Osteocyte (in vitro differentiated cells): ENCODE measurements around the gene ATP13A2. TPM values are rescaled to one million over a fixed set of nuclear protein-coding genes. Genes with fewer than 3 reads are reported as not detected.
A peak's percentile ranks its signal among the peaks of the same experiment; 100 is the strongest.

Experiments
- DNase-seq: peaks from one replicate; pipeline ENCODE4 v3.0.0; 2021; ENCODE audit warnings: mixed read lengths; ENCODE audit not compliant: unreplicated experiment; ENCODE audit errors: extremely low spot score
- H3K27ac Mint-ChIP-seq: one replicate; pipeline ENCODE4 v1.8.0; 2021; ENCODE audit warnings: mild to moderate bottlenecking, mixed read lengths; ENCODE audit not compliant: unreplicated experiment
- H3K27me3 Mint-ChIP-seq: one replicate; pipeline ENCODE4 v1.8.0; 2021; ENCODE audit warnings: mixed read lengths; ENCODE audit not compliant: unreplicated experiment
- H3K36me3 Mint-ChIP-seq: one replicate; pipeline ENCODE4 v1.8.0; 2021; ENCODE audit warnings: mixed read lengths; ENCODE audit not compliant: unreplicated experiment
- H3K4me1 Mint-ChIP-seq: one replicate; pipeline ENCODE4 v1.8.0; 2021; ENCODE audit warnings: mixed read lengths; ENCODE audit not compliant: unreplicated experiment
- H3K4me3 Mint-ChIP-seq: one replicate; pipeline ENCODE4 v1.8.0; 2021; ENCODE audit warnings: mild to moderate bottlenecking, moderate library complexity, mixed read lengths; ENCODE audit not compliant: unreplicated experiment
- H3K9me3 Mint-ChIP-seq: one replicate; pipeline ENCODE4 v1.8.0; 2021; ENCODE audit warnings: mixed read lengths; ENCODE audit not compliant: unreplicated experiment
- total RNA-seq: library from RNA; stranded (reverse); gene quantifications from 2 replicates; pipeline ENCODE4 v1.2.1, GENCODE V29; 2021
- TF ChIP-seq, protein P1 (sequence below): fragments of 200-600 bp; sonication (generic); IDR thresholded peaks from 2 replicates; pipeline ENCODE4 v1.5.0; 2021; ENCODE audit warnings: antibody characterized with exemption, mild to moderate bottlenecking, moderate library complexity

ATP13A2 gene
- total RNA-seq, 1 donor from 2014 or later = 69.6 TPM

DNA sequence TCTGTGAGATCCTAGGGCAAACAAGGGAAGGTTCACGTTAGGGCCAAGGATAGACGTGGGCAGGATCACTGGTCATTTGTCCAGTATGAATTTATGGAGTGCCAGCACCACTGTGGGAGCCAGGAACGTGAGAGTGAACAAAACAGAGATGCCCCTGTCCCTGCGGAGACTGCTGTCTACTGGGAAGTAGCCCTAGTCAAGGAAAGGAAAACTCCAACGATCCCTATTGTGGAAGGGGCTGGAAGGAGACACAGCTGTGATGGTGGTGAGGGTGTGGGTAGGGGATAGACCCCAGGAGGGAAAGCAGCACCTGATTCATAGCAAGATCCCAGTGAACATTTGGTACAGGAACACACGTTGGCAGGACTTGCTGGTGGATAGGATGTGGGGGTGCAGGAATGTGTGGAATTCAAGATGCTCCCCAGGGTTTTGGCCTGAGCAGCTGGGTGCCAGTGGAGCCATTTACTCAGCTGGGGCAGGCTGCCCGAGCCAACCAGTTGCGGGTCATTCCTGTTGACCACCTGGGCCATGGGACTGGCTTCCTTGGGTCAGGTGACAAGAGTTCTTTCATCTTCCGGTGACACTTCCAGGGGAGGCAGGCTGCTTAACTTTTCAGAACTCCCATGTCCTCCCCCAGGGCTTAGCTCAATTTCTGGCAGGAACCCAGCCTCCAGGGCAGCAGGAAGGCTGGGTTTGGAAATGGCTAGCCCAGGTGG lies 1.2 kb upstream of the ATP13A2 start:
- TF ChIP-seq, protein P1, sequence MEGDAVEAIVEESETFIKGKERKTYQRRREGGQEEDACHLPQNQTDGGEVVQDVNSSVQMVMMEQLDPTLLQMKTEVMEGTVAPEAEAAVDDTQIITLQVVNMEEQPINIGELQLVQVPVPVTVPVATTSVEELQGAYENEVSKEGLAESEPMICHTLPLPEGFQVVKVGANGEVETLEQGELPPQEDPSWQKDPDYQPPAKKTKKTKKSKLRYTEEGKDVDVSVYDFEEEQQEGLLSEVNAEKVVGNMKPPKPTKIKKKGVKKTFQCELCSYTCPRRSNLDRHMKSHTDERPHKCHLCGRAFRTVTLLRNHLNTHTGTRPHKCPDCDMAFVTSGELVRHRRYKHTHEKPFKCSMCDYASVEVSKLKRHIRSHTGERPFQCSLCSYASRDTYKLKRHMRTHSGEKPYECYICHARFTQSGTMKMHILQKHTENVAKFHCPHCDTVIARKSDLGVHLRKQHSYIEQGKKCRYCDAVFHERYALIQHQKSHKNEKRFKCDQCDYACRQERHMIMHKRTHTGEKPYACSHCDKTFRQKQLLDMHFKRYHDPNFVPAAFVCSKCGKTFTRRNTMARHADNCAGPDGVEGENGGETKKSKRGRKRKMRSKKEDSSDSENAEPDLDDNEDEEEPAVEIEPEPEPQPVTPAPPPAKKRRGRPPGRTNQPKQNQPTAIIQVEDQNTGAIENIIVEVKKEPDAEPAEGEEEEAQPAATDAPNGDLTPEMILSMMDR = no peak
- H3K27ac Mint-ChIP-seq = peak overlapping the region; percentile 77
- DNase-seq = no peak
- peaks cover 52% of the 10 kb centered on the region for H3K4me1 Mint-ChIP-seq
- no peaks in the 10 kb centered on the region for H3K27me3 Mint-ChIP-seq
- H3K36me3 Mint-ChIP-seq = peaks cover under 1% of the 10 kb centered on the region
- H3K9me3 Mint-ChIP-seq = no peaks in the 10 kb centered on the region
- H3K4me3 Mint-ChIP-seq = peak overlapping the region; percentile 24

DNA sequence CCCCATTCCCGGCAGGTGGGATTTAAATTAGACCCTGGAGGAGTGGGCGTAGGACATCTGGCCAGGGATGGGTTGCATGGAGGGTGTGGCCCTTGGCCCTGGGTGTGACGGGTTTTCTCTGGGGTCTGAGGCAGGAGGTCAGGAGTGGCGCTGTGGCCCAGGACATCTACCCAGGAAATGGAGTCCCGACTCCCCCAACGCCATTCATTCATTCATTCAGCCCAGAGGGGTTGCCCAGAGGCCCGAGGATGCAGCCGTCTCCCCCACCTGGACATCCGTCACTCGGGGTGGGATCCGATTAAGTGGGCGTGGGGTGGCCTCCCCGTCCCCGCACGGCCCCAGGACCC lies 663 bp downstream of the ATP13A2 start:
- no peaks in the 10 kb centered on the region for H3K36me3 Mint-ChIP-seq
- H3K9me3 Mint-ChIP-seq = no peaks in the 10 kb centered on the region
- H3K4me3 Mint-ChIP-seq = peak overlapping the region; percentile 80
- H3K4me1 Mint-ChIP-seq = peaks cover 45% of the 10 kb centered on the region
- peak overlapping the region; percentile 52 for H3K27ac Mint-ChIP-seq
- TF ChIP-seq, protein P1 = no peak
- DNase-seq = no peak
- H3K27me3 Mint-ChIP-seq = no peaks in the 10 kb centered on the region

DNA sequence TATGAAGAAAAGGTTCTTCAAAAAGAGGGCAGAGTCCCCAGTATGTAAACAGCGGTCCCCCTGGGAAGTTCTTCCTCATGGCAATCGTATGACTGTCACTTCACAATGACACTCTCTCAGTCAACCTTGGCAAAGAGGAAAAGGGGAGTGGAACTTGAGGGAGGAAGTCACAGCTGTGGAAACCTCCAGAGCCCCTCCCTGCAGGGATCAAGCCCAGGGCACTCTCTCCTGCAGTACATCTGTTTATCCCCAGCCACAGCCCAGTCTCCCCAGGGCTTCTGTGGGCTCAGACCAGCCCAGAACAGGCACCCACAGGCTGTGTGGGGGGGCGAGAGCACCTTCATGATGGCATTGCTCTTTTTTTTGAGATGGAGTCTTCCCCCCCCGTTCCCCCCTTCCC lies 2.0 kb downstream of the ATP13A2 start:
- H3K27ac Mint-ChIP-seq = no peak overlapping the region
- H3K36me3 Mint-ChIP-seq = no peaks in the 10 kb centered on the region
- no peaks in the 10 kb centered on the region for H3K9me3 Mint-ChIP-seq
- no peak overlapping the region for H3K4me3 Mint-ChIP-seq
- peaks cover 41% of the 10 kb centered on the region for H3K4me1 Mint-ChIP-seq
- H3K27me3 Mint-ChIP-seq = no peaks in the 10 kb centered on the region
- no peak for DNase-seq
- TF ChIP-seq, protein P1 = no peak

GRCh38 chr1:17008208-17008855 lies 3.4 kb downstream of the ATP13A2 start:
- TF ChIP-seq, protein P1 = no peak
- Mint-ChIP-seq H3K27me3 (no peaks in the 10 kb centered on the region), H3K27ac (no peak overlapping the region), H3K36me3 (peaks cover 8% of the 10 kb centered on the region), H3K9me3 (no peaks in the 10 kb centered on the region), H3K4me3 (no peak overlapping the region), H3K4me1 (peaks cover 32% of the 10 kb centered on the region)
- no peak for DNase-seq

- TF ChIP-seq, protein P1 = no peak
- Mint-ChIP-seq H3K36me3 (peaks cover 12% of the 10 kb centered on the region), H3K9me3 (no peaks in the 10 kb centered on the region), H3K4me1 (peaks cover 20% of the 10 kb centered on the region), H3K27me3 (no peaks in the 10 kb centered on the region), H3K27ac (no peak overlapping the region), H3K4me3 (no peak overlapping the region)
- DNase-seq = no peak
These were observed 4.6 kb downstream of the ATP13A2 start for GRCh38 chr1:17007121-17007520.
